ENCODE measurements around the gene C1orf35. TPM values are rescaled to one million over a fixed set of nuclear protein-coding genes. Genes with fewer than 3 reads are reported as not detected.

C1orf35 gene
- total and polyA plus RNA-seq, 2 of the 8 experiments (the other 6 are each of a cell fraction or from before 2014, with no cell fraction given) = 18.6 to 19.9 TPM

- Histone ChIP-seq H3K4me3 (ENCODE audit: extremely low read depth in 1 of 4, insufficient read depth in 2 of 4, low read depth in 3 of 4, low read length in 4 of 4) (no peak overlapping the region), H2BK15ac (ENCODE audit: low read length) (no peak overlapping the region), H3K27ac (ENCODE audit: low read depth, low read length) (no peak overlapping the region), H2BK12ac (ENCODE audit: low read depth, low read length) (no peak overlapping the region), H3K4me1 (replicated peaks in 1 of 4; ENCODE audit: control insufficient read depth in 3 of 4, insufficient read depth in 4 of 4, low read length in 3 of 4) (no peaks in the 10 kb centered on the region), H2AK5ac (ENCODE audit: low read depth, low read length) (no peak overlapping the region), H3K23me2 (ENCODE audit: low read depth, low read length) (no peaks in the 10 kb centered on the region), H2BK5ac (ENCODE audit: low read depth, low read length) (no peak overlapping the region), H3K4ac (replicated peaks; ENCODE audit: insufficient read length, low read depth, low read length) (no peak overlapping the region), H3K9ac (replicated peaks in 1 of 4; ENCODE audit: extremely low read depth in 1 of 4, low read depth in 3 of 4, low read length in 3 of 4) (no peak overlapping the region), H3K36me3 (ENCODE audit: control insufficient read depth in 2 of 4, insufficient read depth in 4 of 4, low read length in 3 of 4) (no peaks in the 10 kb centered on the region), H3K18ac (ENCODE audit: extremely low read depth, low read length) (no peak overlapping the region), H4K20me1 (replicated peaks in 1 of 2; ENCODE audit: control insufficient read depth in 1 of 2, insufficient read depth in 2 of 2, low read length in 2 of 2) (no peaks in the 10 kb centered on the region), H2AFZ (ENCODE audit: low read length) (no peak overlapping the region), H3K56ac (replicated peaks; ENCODE audit: insufficient read length, low read depth, low read length) (no peak overlapping the region), H4K5ac (ENCODE audit: insufficient read length, low read depth, low read length) (no peak overlapping the region), H4K91ac (replicated peaks; ENCODE audit: insufficient read length, low read length) (no peak overlapping the region), H3K9me3 (ENCODE audit: insufficient read depth in 2 of 2, low read depth in 1 of 2, low read length in 1 of 2) (peaks cover 12 to 14% of the 10 kb centered on the region in 2 experiments), H3K4me2 (ENCODE audit: insufficient read depth in 1 of 2, low read depth in 2 of 2, low read length in 2 of 2) (no peak overlapping the region), H4K8ac (ENCODE audit: extremely low read depth, insufficient read depth, low read length) (no peak overlapping the region), H3K14ac (ENCODE audit: insufficient read length) (no peak overlapping the region), H3K27me3 (replicated peaks in 1 of 4; ENCODE audit: control insufficient read depth in 3 of 4, extremely low read depth in 1 of 4, insufficient read depth in 3 of 4, low read length in 3 of 4) (no peaks in the 10 kb centered on the region; a peak in 3 of 7 replicates), H2BK20ac (ENCODE audit: low read length) (no peak overlapping the region), H3K23ac (ENCODE audit: insufficient read length) (no peak overlapping the region), H3K79me2 (ENCODE audit: control insufficient read depth in 1 of 2, insufficient read depth in 2 of 2, low read length in 2 of 2) (no peaks in the 10 kb centered on the region), H3K79me1 (ENCODE audit: low read depth, low read length) (no peaks in the 10 kb centered on the region; the same call in 1 of the 2 replicates), H2BK120ac (replicated peaks; ENCODE audit: low read depth, low read length) (no peak overlapping the region)
- no peak for DNase-seq (ENCODE audit: low read depth in 1 of 2, low spot score in 2 of 2)
- FAIRE-seq = no peak
- ChIA-PET POLR2A (ENCODE audit: partially characterized antibody) (interaction anchor here (2.2 kb wide), 1 partner anchor 13 kb away, joined by 9 read pairs; no protein-coding TSS in a partner anchor), CTCF (ENCODE audit: partially characterized antibody) (interaction anchor here (1.9 to 2.5 kb wide), 2 partner anchors 7 to 124 kb away, joined by 4 to 11 read pairs; no protein-coding TSS in a partner anchor)
- WGBS, 2 experiments (ENCODE audit: extremely low coverage in 1 of 2, insufficient coverage in 1 of 2, insufficient read length in 1 of 2, insufficient replicate concordance in 2 of 2, low coverage in 1 of 2, low lambda C conversion rate in 2 of 2, missing lambda C conversion rate in 1 of 2) = 54% methylated on average over 1 of the region's 1 CpG; no CpG with 5 or more reads in 1 of the 2 experiments
- no peak for TF ChIP-seq JUN (IDR thresholded peaks at IDR 0.05; ENCODE audit: low read depth, low read length)
- TF ChIP-seq GTF2F1 (IDR thresholded peaks at IDR 0.05; ENCODE audit: borderline replicate concordance, low read depth, low read length) = no peak
- TF ChIP-seq RNF2 (IDR thresholded peaks at IDR 0.05; ENCODE audit: borderline replicate concordance, low read depth, low read length, missing control alignments, poor library complexity, severe bottlenecking) = no peak
- TF ChIP-seq BCL11A (IDR thresholded peaks at IDR 0.05; ENCODE audit: low read depth in 2 of 2, low read length in 2 of 2) = no peak
- TF ChIP-seq CBX5 (IDR thresholded peaks at IDR 0.05; ENCODE audit: low read depth, low read length) = no peak
Observed at GRCh38 chr1:228122921-228123441, 19.9 kb upstream of the C1orf35 start.
